ENCODE data around the gene CLDN12. TPM values are rescaled to one million over a fixed set of nuclear protein-coding genes. Genes with fewer than 3 reads are reported as not detected.
A peak's percentile ranks its signal among the peaks of the same experiment; 100 is the strongest.
"Not testable (repeated sequence)": the region's sequence is repeated elsewhere in the genome, so short reads cannot be mapped to it uniquely, and the experiment has no call there.

CLDN12 gene
- total RNA-seq, 1 donor from 2014 or later: 45.2 TPM

DNA sequence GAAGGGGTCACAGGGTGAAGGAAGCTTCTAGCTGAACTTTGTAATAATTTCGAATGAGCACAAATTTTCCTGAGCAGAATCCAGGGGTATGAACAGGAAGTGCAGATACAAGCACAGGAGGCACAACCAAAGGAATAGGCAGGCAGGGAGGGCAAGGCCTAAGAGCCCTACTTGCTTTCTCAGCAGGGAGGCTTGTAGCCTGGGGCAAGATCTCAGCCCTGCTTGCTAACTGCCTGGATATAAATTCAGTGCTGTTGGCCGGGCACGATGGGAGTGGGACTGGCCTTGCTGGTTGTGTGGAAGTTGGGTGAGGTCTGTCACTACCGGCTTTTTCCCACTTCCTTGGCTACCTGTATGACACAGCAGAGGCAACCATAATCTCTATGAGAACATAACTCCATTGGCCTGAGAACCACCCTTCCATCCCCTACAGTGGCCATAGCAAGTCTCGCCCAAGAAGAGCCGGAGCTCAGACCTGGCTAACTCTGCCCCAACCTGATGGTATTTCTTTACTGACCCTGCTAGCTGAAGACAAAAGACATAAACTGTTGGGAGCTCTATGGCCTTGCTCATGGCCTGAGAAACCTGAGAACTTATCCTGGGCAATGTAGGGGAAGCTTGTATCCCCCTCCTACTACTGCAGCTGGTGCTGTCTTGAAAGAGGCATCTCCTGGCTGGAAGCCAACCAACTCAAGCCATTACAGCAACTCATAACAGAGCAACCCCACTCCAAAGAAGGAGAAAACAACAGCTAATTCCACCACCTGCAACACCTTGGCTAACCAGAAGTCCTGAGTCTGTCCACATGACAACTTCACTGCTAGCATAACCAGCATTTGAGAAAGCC, 27.6 kb downstream of the CLDN12 start:
- FAIRE-seq (no peak), DNase-seq (ENCODE audit: low spot score in 2 of 2) (no peak)

GRCh38 chr7:90432752-90433151, 29.5 kb downstream of the CLDN12 start:
- FAIRE-seq (no peak), DNase-seq (ENCODE audit: low spot score in 2 of 2) (no peak)

DNA sequence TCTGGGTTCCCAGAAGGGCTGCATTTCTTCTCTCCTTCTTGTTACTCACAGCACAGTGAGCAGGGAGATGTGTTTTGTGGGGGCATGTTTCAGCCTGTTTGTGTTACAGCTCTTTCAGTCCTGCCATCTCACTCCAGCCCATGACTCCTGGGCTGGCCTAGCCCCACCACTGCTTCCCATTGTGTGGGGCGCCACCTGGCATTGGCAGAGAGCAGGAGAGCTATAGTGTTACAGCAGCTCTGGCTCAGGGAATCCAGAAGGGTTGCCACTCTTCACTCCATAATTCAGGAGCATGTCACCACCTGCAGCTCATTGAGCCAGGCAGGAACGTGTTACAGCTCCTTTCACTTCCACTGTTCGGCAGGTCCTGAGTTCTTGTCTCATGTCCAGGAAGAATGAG, 30.0 kb downstream of the CLDN12 start:
- no peak for DNase-seq (ENCODE audit: low spot score in 2 of 2)
- no peak for FAIRE-seq

DNA sequence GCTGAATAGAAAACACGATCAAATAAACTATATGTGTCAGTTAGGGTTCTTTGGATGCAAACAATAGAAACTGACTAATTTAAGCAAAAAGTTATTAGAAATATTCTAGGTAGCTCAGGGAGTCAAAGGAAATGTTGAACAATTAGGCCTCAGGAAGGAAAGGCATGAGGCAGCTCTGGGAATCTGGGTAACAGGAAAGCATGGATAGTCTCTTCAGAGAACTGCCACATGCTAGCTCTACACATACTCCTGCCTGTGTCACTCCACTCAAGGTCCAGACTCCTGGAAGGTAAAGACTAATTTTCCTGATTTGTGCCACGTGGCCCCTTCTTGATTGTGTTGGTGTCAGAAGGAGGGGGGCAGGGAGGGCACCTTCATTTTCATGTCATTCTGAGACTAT, 42.4 kb downstream of the CLDN12 start:
- DNase-seq (ENCODE audit: low spot score in 2 of 2) (no peak), FAIRE-seq (no peak)

- FAIRE-seq (no peak), DNase-seq (ENCODE audit: low spot score in 2 of 2) (no peak)
Observed at GRCh38 chr7:90446137-90446899, 43.1 kb downstream of the CLDN12 start.

GRCh38 chr7:90453259-90453891, 50.1 kb downstream of the CLDN12 start:
- FAIRE-seq (no peak), DNase-seq (ENCODE audit: low spot score in 2 of 2) (no peak)

- FAIRE-seq: no peak
- no peak for DNase-seq (ENCODE audit: low spot score in 2 of 2)
Observed at GRCh38 chr7:90453931-90454330, 50.7 kb downstream of the CLDN12 start.

GRCh38 chr7:90455163-90456030, 52.1 kb downstream of the CLDN12 start:
- DNase-seq (ENCODE audit: low spot score in 2 of 2) (peak; percentile 5 to 30), FAIRE-seq (peak; percentile 85)

DNA sequence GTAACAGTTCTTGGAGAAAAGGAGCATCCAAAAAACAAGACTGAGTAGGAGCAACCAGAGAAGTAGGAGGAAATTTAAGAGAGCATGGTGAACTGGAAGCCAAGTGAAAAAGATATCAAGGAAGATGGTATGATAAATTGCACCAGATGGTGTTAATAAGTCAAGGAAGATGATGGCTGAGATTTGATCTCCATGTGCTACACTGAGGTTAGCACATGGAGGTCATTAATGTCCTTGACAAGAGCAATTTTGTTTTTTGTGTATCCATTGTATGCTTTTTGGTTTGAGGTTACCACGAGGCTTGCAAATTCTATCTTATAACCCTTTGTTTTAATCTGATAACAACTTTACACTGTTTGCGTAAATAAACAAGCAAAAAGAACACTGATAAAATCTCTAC, 54.8 kb downstream of the CLDN12 start:
- FAIRE-seq (no peak), DNase-seq (ENCODE audit: low spot score in 2 of 2) (no peak)

DNA sequence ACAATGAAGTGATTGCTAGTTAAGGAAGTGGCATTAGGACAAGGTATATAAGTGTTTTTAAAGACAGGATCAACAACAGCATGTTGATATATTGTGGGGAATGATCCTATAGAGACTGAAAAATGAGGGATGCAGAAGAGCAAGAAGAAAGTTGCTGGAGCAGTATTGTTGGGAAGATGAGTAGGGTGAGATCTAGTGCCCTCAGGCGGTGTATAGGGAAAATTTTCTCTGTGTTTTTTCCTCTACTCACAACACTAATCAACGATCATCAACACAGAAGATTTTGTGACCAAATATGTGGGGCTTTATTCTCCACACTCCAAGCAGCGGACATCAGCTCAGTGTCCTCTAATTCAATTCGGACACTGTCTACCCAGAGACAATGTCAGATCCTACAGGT, 56.6 kb downstream of the CLDN12 start:
- FAIRE-seq (no peak), DNase-seq (ENCODE audit: low spot score in 2 of 2) (no peak)

DNA sequence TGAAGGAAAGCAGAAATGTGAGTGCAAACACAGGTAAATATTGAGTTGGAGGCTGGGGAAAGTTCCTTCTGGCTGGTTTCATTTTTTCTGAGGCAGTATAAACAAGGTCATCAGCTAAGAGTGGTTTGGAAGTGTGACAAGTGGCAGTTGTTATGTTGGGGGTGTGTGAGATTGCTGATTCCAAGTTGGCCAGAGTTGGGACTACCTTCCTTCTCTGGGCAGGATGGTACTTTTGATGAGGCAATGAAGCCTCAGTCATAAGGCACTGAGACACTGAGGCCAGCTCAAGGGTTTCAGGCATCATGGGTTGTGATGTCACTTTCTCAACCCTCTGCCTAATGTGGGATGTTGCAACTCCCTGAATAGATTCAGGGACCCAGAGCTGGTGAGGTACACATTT, 58.0 kb downstream of the CLDN12 start:
- DNase-seq (ENCODE audit: low spot score in 2 of 2): no peak
- FAIRE-seq: no peak

DNA sequence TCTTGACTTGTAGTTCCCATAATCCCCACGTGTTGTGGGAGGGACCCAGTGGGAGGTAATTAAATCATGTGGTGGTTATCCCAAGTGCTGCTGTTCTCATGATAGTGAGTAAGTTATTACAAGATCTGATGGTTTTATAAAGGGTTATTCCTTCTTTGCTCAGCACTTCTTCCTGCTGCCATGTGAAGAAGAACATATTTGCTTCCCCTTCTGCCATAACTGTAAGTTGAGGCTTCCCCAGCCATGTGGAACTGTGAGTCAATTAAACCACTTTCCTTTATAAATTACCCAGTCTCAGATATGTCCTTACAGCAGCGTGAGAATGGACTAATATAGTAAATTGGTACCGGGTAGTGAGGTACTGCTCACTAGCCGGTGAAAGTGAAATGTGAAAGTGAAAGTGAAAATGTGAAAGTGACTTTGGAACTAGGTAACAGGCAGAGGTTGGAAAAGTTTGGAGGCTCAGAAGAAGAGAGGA, 59.9 kb downstream of the CLDN12 start:
- DNase-seq (ENCODE audit: low spot score in 2 of 2); FAIRE-seq: not testable (repeated sequence)

Other genes with a start within 250 kb of the CLDN12 start
- gene STEAP1, start 249.0 kb upstream of the CLDN12 start, total RNA-seq: 0.82 TPM
- 2.4 TPM for gene STEAP2, start 191.7 kb upstream of the CLDN12 start, total RNA-seq
- gene CFAP69, start 158.3 kb upstream of the CLDN12 start, total RNA-seq: 3.3 TPM
- gene FAM237B, start 82.2 kb upstream of the CLDN12 start, total RNA-seq: under 0.01 TPM
- 24.1 TPM for gene GTPBP10, start 56.7 kb upstream of the CLDN12 start, total RNA-seq
- not detected for gene PTTG1IP2, start 66.2 kb downstream of the CLDN12 start, total RNA-seq
- 77.9 TPM for gene CDK14, start 192.9 kb downstream of the CLDN12 start, total RNA-seq

Measured in frontal cortex (tissue), 4 donors.